ENCODE data around the gene DUSP23. TPM values are rescaled to one million over a fixed set of nuclear protein-coding genes. Genes with fewer than 3 reads are reported as not detected.

The DUSP23 gene
- total RNA-seq, 1 experiment from 2014 or later: 35.8 TPM

DNA sequence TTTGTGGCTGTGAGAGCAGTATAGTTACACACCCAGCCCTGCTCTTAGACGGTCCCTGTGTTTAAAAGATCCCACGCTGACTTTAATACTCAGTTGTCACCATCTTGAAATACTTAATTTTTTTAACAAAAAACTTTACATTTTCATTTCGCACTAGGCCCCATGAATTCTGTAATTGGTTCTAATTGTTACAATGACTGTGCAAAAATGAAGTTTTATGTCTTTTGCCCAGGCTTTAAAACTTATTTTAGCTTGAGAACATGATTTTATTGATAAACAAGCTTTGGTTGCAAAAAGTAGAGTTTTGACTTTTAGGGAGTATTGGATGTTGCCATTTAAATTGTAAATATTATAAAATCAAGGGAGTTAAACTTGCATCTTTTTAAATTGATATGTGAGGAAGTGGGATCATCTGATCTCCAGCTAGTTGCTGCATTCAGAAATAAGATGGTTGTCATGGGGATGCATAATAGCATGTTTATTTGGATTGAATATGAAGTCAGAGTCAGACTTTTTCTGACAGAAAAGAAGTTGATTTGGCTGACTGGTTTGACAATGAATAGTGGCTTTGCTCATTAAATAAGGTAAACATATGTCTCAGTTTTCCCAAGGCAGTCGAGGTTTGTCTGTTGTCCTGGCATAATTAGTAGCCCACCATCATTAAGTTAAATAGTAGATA is 43.4 kb upstream of the DUSP23 start:
- ATAC-seq: no peak
- ChIA-PET POLR2A (no interaction called here), RAD21 (ENCODE audit: low non-redundant PET in 1 of 2, low total read pairs in 2 of 2, uncharacterized antibody in 2 of 2, unreplicated experiment in 2 of 2) (no interaction called here), CTCF (no interaction called here)
- intact Hi-C loops (cut with micrococcal nuclease): no loop called here
- Histone ChIP-seq H3K79me2 (ENCODE audit: insufficient read depth, low read length) (no peaks in the 10 kb centered on the region), H3K9ac (ENCODE audit: low read length) (no peak overlapping the region), H3K9me3 (ENCODE audit: control insufficient read depth in 1 of 2, insufficient read depth in 1 of 2, low read depth in 1 of 2, low read length in 2 of 2) (no peaks in the 10 kb centered on the region), H3K36me3 (ENCODE audit: control insufficient read depth in 1 of 2, insufficient read depth in 2 of 2, low read length in 2 of 2) (no peaks in the 10 kb centered on the region), H4K20me1 (ENCODE audit: insufficient read depth) (no peaks in the 10 kb centered on the region), H3K4me1 (ENCODE audit: control insufficient read depth in 1 of 2, insufficient read depth in 2 of 2, low read length in 2 of 2) (no peaks in the 10 kb centered on the region), H3K4me2 (ENCODE audit: low read length) (no peak overlapping the region), H3K27me3 (ENCODE audit: insufficient read depth, low read length) (no peaks in the 10 kb centered on the region), H2AFZ (ENCODE audit: low read depth, low read length, poor library complexity, severe bottlenecking) (no peak overlapping the region), H3K4me3 (replicated peaks in 1 of 2; ENCODE audit: low read depth in 1 of 2, low read length in 2 of 2) (no peak overlapping the region), H3K27ac (ENCODE audit: low read depth, low read length) (no peak overlapping the region), H3K9me2 (ENCODE audit: insufficient read depth) (no peaks in the 10 kb centered on the region)
- BruUV-seq (replicated peaks): no TSS peak
- no peak for TF ChIP-seq CEBPB (IDR thresholded peaks at IDR 0.05; ENCODE audit: low read depth)
- no peak for TF ChIP-seq ELF1 (IDR thresholded peaks at IDR 0.05; ENCODE audit: borderline replicate concordance, low read depth)
- TF ChIP-seq TCF7L2 (IDR thresholded peaks at IDR 0.05; ENCODE audit: borderline replicate concordance, extremely low read depth, insufficient read depth, insufficient read length): no peak
- TF ChIP-seq, protein P1, sequence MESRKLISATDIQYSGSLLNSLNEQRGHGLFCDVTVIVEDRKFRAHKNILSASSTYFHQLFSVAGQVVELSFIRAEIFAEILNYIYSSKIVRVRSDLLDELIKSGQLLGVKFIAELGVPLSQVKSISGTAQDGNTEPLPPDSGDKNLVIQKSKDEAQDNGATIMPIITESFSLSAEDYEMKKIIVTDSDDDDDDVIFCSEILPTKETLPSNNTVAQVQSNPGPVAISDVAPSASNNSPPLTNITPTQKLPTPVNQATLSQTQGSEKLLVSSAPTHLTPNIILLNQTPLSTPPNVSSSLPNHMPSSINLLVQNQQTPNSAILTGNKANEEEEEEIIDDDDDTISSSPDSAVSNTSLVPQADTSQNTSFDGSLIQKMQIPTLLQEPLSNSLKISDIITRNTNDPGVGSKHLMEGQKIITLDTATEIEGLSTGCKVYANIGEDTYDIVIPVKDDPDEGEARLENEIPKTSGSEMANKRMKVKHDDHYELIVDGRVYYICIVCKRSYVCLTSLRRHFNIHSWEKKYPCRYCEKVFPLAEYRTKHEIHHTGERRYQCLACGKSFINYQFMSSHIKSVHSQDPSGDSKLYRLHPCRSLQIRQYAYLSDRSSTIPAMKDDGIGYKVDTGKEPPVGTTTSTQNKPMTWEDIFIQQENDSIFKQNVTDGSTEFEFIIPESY (IDR thresholded peaks at IDR 0.05; ENCODE audit: extremely low read depth, insufficient replicate concordance, low read length): no peak
- no peak for TF ChIP-seq POLR2AphosphoS5 (IDR thresholded peaks at IDR 0.05; ENCODE audit: low read depth, low read length)
- TF ChIP-seq POLR2A (IDR thresholded peaks at IDR 0.05; ENCODE audit: borderline replicate concordance, extremely low read depth, insufficient read depth, insufficient read length): no peak
- no peak for TF ChIP-seq CBX3 (IDR thresholded peaks at IDR 0.05; ENCODE audit: low read depth)
- no peak for TF ChIP-seq EGR1 (IDR thresholded peaks at IDR 0.05; ENCODE audit: low read depth)
- TF ChIP-seq JUND (IDR thresholded peaks at IDR 0.05): no peak
- no peak for TF ChIP-seq EZH2phosphoT487 (IDR thresholded peaks at IDR 0.05; ENCODE audit: borderline replicate concordance)
- no peak for TF ChIP-seq SP1 (IDR thresholded peaks at IDR 0.05; ENCODE audit: low read depth)
- TF ChIP-seq, protein P2, sequence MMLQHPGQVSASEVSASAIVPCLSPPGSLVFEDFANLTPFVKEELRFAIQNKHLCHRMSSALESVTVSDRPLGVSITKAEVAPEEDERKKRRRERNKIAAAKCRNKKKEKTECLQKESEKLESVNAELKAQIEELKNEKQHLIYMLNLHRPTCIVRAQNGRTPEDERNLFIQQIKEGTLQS (IDR thresholded peaks at IDR 0.05): no peak
- TF ChIP-seq, protein P3, sequence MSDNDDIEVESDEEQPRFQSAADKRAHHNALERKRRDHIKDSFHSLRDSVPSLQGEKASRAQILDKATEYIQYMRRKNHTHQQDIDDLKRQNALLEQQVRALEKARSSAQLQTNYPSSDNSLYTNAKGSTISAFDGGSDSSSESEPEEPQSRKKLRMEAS (IDR thresholded peaks at IDR 0.05): no peak
- TF ChIP-seq, protein P4, sequence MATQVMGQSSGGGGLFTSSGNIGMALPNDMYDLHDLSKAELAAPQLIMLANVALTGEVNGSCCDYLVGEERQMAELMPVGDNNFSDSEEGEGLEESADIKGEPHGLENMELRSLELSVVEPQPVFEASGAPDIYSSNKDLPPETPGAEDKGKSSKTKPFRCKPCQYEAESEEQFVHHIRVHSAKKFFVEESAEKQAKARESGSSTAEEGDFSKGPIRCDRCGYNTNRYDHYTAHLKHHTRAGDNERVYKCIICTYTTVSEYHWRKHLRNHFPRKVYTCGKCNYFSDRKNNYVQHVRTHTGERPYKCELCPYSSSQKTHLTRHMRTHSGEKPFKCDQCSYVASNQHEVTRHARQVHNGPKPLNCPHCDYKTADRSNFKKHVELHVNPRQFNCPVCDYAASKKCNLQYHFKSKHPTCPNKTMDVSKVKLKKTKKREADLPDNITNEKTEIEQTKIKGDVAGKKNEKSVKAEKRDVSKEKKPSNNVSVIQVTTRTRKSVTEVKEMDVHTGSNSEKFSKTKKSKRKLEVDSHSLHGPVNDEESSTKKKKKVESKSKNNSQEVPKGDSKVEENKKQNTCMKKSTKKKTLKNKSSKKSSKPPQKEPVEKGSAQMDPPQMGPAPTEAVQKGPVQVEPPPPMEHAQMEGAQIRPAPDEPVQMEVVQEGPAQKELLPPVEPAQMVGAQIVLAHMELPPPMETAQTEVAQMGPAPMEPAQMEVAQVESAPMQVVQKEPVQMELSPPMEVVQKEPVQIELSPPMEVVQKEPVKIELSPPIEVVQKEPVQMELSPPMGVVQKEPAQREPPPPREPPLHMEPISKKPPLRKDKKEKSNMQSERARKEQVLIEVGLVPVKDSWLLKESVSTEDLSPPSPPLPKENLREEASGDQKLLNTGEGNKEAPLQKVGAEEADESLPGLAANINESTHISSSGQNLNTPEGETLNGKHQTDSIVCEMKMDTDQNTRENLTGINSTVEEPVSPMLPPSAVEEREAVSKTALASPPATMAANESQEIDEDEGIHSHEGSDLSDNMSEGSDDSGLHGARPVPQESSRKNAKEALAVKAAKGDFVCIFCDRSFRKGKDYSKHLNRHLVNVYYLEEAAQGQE (IDR thresholded peaks at IDR 0.05; ENCODE audit: low read depth): no peak
- no peak for TF ChIP-seq EZH2 (IDR thresholded peaks at IDR 0.05)
- TF ChIP-seq RAD21 (IDR thresholded peaks at IDR 0.05; ENCODE audit: low read depth): no peak
- TF ChIP-seq YY1 (IDR thresholded peaks at IDR 0.05; ENCODE audit: extremely low read depth, insufficient replicate concordance, low read depth, low read length): no peak
- no peak for TF ChIP-seq ZNF274 (IDR thresholded peaks at IDR 0.05; ENCODE audit: low read depth, low read length)
- TF ChIP-seq FOSL1 (IDR thresholded peaks at IDR 0.05; ENCODE audit: low read depth): no peak
- TF ChIP-seq SRF (IDR thresholded peaks at IDR 0.05; ENCODE audit: low read depth): no peak
- no peak for DNase-seq (ENCODE audit: low read depth, low spot score)
